HTERT RPE-1 (cell line): ENCODE data around the gene UQCRC1.

Experiments used
- in situ Hi-C: fragments of 300-500 bp; cut with MboI; formaldehyde crosslinking; loops from 4 replicates; pipeline ENCODE4 v1.14.3; 2020; ENCODE audit warnings: low sequenced_read_pairs

UQCRC1 gene

DNA sequence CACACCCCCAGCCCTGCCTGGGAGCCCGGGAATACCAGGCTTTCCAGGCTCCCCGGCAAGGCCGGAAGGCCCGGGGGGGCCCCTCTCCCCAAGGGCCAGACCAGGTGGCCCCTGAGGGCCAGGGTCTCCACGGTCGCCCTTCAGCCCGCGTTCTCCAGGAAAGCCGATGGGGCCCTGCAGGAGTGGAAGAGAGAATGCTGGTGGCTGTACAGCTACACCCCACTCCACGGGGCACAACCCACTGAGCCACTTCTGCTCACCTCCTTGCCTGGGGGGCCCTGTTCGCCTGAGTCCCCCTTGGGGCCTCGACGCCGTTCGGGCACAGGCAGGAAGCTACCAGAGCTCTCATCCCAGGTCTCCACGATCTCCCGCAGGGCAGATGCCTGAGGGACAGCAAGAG is 34.1 kb downstream of the UQCRC1 start:
- in situ Hi-C loops, result no loop called here

- in situ Hi-C loops, result no loop called here
These were observed 35.4 kb downstream of the UQCRC1 start for GRCh38 chr3:48573973-48574585.

GRCh38 chr3:48572517-48572916 is 36.9 kb downstream of the UQCRC1 start:
- in situ Hi-C loops, result no loop called here

DNA sequence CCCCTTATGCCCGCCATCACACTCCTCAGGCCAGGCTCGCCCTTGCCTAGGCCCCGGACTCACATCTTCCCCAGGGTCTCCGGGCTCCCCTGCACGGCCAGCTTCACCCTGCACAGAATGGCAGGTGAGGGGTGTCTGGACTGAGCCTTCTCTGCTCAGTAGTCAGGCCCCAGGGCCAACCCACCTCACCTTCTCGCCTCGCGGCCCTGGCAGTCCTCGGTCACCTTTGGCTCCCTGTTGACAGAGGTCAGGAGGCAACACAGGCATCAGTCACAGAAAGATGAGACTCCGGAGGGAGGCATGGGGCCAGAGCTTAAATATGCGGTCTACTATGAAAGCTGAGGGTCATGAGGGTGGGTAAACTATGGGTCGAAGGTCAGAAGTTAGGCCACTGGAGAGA is 37.5 kb downstream of the UQCRC1 start:
- in situ Hi-C loops, result no loop called here

GRCh38 chr3:48569808-48570450 is 39.5 kb downstream of the UQCRC1 start:
- in situ Hi-C loops, result no loop called here

DNA sequence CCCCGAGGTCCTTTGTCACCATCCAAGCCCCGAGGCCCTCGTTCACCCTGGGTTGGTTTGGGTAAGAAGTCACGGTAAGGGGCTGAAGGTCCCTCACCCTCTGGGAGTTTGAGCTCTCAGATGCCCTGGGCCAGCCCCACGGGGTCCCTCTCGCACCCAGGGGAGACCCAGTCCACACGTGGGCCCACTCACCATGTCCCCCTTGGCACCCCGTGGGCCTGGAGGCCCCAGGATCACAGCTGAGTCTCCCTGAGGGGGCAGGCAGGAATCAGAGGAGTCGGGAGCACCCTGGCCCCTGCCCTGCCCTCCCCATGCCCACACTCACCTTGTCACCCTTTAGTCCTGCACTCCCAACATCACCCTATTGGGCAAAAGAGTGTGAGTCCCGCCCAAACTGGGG is 40.0 kb downstream of the UQCRC1 start:
- in situ Hi-C loops, result no loop called here

GRCh38 chr3:48568476-48568875 is 41.0 kb downstream of the UQCRC1 start:
- in situ Hi-C loops, result no loop called here

GRCh38 chr3:48567500-48567899 is 41.9 kb downstream of the UQCRC1 start:
- in situ Hi-C loops, result no loop called here

DNA sequence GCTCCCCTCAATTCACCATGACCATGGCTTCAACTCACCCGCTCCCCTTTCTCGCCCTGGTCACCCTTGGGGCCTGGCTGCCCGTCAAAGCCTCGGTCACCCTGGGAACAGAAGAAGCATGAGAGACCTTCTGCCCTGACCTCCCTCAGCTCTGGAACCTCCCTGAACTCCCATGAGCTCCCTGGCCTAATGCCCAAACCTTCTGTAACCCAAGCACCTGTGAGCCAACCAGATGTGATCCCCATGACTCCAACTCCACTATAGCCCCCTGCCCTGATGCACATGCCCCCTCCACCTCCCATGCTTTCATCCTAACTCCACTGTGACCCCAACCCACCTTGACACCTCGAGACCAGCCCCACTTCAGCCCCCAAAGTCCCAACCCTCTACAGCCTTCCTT is 42.4 kb downstream of the UQCRC1 start:
- in situ Hi-C loops, result no loop called here

GRCh38 chr3:48566401-48566760 is 43.1 kb downstream of the UQCRC1 start:
- in situ Hi-C loops, result no loop called here

GRCh38 chr3:48565591-48566400 is 43.6 kb downstream of the UQCRC1 start:
- in situ Hi-C loops, result no loop called here

DNA sequence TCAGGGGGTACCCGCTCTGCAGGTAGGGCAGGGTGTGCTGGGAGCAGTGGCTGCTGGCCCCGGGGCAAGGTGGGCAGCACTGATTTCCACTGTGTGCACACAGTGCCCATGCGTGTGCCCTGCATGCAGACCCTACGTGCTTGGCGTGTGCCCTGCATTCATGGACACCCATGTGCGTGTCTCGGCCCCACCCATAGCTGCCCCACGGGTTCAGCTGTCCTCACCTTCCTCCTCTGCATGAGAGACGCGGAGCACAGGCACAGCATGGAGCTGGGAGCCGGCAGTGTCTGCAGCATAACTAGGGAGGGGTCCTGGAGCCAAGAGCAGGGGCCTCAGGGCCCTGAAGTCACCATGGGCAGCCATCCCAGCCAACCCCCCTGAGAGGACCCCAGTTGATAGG is 44.3 kb downstream of the UQCRC1 start:
- in situ Hi-C loops, result no loop called here

DNA sequence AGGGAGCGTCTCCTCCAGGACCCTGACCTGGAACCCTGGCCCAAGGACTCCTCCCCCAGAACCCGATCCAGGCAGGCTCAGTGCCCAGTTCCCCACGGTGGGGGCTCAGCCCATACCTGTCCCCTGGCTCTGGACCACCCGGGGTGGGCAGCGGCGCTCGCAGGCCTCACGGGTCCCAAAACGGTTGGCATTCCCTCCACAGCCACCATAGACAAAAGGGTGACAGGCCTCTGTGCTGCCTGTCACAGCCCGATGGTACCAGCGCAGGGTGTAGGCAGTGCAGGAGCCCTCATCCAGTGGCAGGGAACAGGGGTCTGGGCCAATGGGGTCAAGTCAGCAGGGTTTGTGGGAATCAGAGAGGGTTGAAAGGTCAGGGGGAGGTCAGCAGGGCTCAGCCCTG is 44.8 kb downstream of the UQCRC1 start:
- in situ Hi-C loops, result no loop called here

DNA sequence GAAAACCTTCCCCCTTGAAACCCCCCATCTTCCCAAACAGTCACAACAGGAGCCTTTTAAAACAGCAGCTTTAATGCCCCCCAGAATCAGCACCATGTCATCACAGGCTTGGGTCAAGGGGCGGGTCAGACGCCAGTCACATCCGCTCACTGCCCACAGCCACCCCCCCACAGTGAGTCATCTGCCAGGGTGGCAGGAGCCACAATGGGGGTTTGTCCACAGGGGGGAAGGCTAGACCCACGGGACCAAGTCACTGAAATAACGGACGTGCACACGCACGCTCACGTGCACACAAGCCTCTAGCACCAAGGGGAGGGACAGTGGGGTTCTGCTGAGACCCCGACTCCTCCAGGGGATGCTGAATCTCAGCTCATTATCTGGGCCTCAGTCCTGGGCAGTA is 45.4 kb downstream of the UQCRC1 start:
- in situ Hi-C loops, result no loop called here

- in situ Hi-C loops, result no loop called here
These were observed 46.0 kb downstream of the UQCRC1 start, which contains the start of gene UCN2 for GRCh38 chr3:48563382-48563918. Gene UCN2 (minus strand): TSS chr3:48563781. CDS start chr3:48563124, 657 bp downstream.

- in situ Hi-C loops, result no loop called here
These were observed 46.9 kb downstream of the UQCRC1 start for GRCh38 chr3:48562367-48563095.

- in situ Hi-C loops, result no loop called here
These were observed 48.3 kb downstream of the UQCRC1 start for GRCh38 chr3:48561045-48561736.

- in situ Hi-C loops, result no loop called here
These were observed 48.8 kb downstream of the UQCRC1 start for GRCh38 chr3:48560648-48561018.

DNA sequence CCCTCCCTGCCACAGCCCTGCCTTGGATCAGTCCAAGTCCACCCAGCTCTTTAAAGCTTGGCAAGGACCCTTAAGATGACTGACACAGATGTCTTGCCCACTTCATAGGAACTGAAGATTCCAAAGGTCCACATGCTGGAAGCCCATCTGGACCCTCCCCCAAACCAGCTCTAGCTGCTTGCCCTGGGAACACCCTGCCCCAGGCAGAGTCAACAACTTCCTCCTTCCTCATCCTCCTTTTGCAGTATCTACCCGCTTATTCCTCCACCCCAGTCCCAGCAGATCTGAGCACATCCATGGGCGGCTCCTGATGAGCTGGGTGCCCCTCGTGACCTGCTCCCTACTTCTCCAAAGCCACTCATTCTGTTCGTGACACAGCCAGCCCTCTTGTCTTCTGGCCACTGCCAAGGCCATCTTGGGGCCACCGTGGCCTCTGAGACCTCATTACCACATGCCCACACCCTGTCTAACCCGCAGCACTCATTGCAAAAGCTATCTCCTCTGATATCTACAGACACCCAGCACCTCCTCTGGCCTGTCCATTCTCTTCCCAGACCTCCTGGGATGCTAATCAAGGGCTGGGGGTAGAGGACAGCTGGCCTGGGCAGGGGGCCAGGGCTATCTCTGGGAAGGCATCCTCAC is 50.8 kb downstream of the UQCRC1 start:
- in situ Hi-C loops, result no loop called here
